Osteocyte (in vitro differentiated cells): ENCODE data around the gene HS2ST1. TPM values are rescaled to one million over a fixed set of nuclear protein-coding genes. Genes with fewer than 3 reads are reported as not detected.
"Not testable (repeated sequence)": the region's sequence is repeated elsewhere in the genome, so short reads cannot be mapped to it uniquely, and the experiment has no call there.

Experiments used
- DNase-seq: peaks from one replicate; pipeline ENCODE4 v3.0.0; 2021; ENCODE audit warnings: mixed read lengths; ENCODE audit not compliant: unreplicated experiment; ENCODE audit errors: extremely low spot score
- H3K27ac Mint-ChIP-seq: one replicate; pipeline ENCODE4 v1.8.0; 2021; ENCODE audit warnings: mild to moderate bottlenecking, mixed read lengths; ENCODE audit not compliant: unreplicated experiment
- H3K27me3 Mint-ChIP-seq: one replicate; pipeline ENCODE4 v1.8.0; 2021; ENCODE audit warnings: mixed read lengths; ENCODE audit not compliant: unreplicated experiment
- H3K36me3 Mint-ChIP-seq: one replicate; pipeline ENCODE4 v1.8.0; 2021; ENCODE audit warnings: mixed read lengths; ENCODE audit not compliant: unreplicated experiment
- H3K4me1 Mint-ChIP-seq: one replicate; pipeline ENCODE4 v1.8.0; 2021; ENCODE audit warnings: mixed read lengths; ENCODE audit not compliant: unreplicated experiment
- H3K4me3 Mint-ChIP-seq: one replicate; pipeline ENCODE4 v1.8.0; 2021; ENCODE audit warnings: mild to moderate bottlenecking, moderate library complexity, mixed read lengths; ENCODE audit not compliant: unreplicated experiment
- H3K9me3 Mint-ChIP-seq: one replicate; pipeline ENCODE4 v1.8.0; 2021; ENCODE audit warnings: mixed read lengths; ENCODE audit not compliant: unreplicated experiment
- CTCF ChIP-seq: fragments of 200-600 bp; sonication (generic); IDR thresholded peaks from 2 replicates; pipeline ENCODE4 v1.5.0; 2021; ENCODE audit warnings: antibody characterized with exemption, mild to moderate bottlenecking, moderate library complexity
- total RNA-seq: library from RNA; stranded (reverse); gene quantifications from 2 replicates; pipeline ENCODE4 v1.2.1, GENCODE V29; 2021

The HS2ST1 gene
- total RNA-seq, 1 donor from 2014 or later, result 26.8 TPM

- Mint-ChIP-seq H3K9me3 (peaks cover 5% of the 10 kb centered on the region), H3K27ac (no peak overlapping the region), H3K36me3 (no peaks in the 10 kb centered on the region), H3K4me3 (no peak overlapping the region), H3K27me3 (no peaks in the 10 kb centered on the region), H3K4me1 (peaks cover 19% of the 10 kb centered on the region)
- TF ChIP-seq CTCF, result no peak
- DNase-seq, result no peak
These were observed 148.3 kb downstream of the HS2ST1 start for GRCh38 chr1:87062687-87063086.

GRCh38 chr1:87064309-87064708 lies 149.9 kb downstream of the HS2ST1 start:
- Mint-ChIP-seq H3K4me3 (no peak overlapping the region), H3K4me1 (peaks cover 9% of the 10 kb centered on the region), H3K27me3 (no peaks in the 10 kb centered on the region), H3K36me3 (no peaks in the 10 kb centered on the region), H3K9me3 (peaks cover 5% of the 10 kb centered on the region), H3K27ac (no peak overlapping the region)
- DNase-seq, result no peak
- no peak for TF ChIP-seq CTCF

GRCh38 chr1:87064986-87065385 lies 150.6 kb downstream of the HS2ST1 start:
- peaks cover 9% of the 10 kb centered on the region for H3K4me1 Mint-ChIP-seq
- peaks cover 5% of the 10 kb centered on the region for H3K9me3 Mint-ChIP-seq
- no peak overlapping the region for H3K27ac Mint-ChIP-seq
- no peaks in the 10 kb centered on the region for H3K36me3 Mint-ChIP-seq
- TF ChIP-seq CTCF, result no peak
- DNase-seq, result no peak
- no peak overlapping the region for H3K4me3 Mint-ChIP-seq
- H3K27me3 Mint-ChIP-seq, result no peaks in the 10 kb centered on the region

- not testable (repeated sequence) for H3K4me3 Mint-ChIP-seq, H3K27ac Mint-ChIP-seq, H3K36me3 Mint-ChIP-seq, DNase-seq, H3K9me3 Mint-ChIP-seq, H3K27me3 Mint-ChIP-seq, H3K4me1 Mint-ChIP-seq
These were observed 152.3 kb downstream of the HS2ST1 start for GRCh38 chr1:87066708-87067107.

GRCh38 chr1:87072411-87072810 lies 158.0 kb downstream of the HS2ST1 start:
- Mint-ChIP-seq H3K9me3 (no peaks in the 10 kb centered on the region), H3K27me3 (no peaks in the 10 kb centered on the region), H3K4me1 (peaks cover 12% of the 10 kb centered on the region), H3K36me3 (no peaks in the 10 kb centered on the region), H3K4me3 (no peak overlapping the region), H3K27ac (no peak overlapping the region)
- no peak for DNase-seq
- no peak for TF ChIP-seq CTCF

- no peak for DNase-seq
- no peak for TF ChIP-seq CTCF
- Mint-ChIP-seq H3K4me1 (peaks cover 12% of the 10 kb centered on the region), H3K27me3 (no peaks in the 10 kb centered on the region), H3K36me3 (no peaks in the 10 kb centered on the region), H3K4me3 (no peak overlapping the region), H3K27ac (no peak overlapping the region), H3K9me3 (no peaks in the 10 kb centered on the region)
These were observed 158.5 kb downstream of the HS2ST1 start for GRCh38 chr1:87072904-87073303.
